ENCODE results near the gene DTX1. TPM values are rescaled to one million over a fixed set of nuclear protein-coding genes. Genes with fewer than 3 reads are reported as not detected.

DTX1 gene
- total and polyA plus RNA-seq, 4 donors, result 1.3 to 4.9 (median 2.2) TPM

DNA sequence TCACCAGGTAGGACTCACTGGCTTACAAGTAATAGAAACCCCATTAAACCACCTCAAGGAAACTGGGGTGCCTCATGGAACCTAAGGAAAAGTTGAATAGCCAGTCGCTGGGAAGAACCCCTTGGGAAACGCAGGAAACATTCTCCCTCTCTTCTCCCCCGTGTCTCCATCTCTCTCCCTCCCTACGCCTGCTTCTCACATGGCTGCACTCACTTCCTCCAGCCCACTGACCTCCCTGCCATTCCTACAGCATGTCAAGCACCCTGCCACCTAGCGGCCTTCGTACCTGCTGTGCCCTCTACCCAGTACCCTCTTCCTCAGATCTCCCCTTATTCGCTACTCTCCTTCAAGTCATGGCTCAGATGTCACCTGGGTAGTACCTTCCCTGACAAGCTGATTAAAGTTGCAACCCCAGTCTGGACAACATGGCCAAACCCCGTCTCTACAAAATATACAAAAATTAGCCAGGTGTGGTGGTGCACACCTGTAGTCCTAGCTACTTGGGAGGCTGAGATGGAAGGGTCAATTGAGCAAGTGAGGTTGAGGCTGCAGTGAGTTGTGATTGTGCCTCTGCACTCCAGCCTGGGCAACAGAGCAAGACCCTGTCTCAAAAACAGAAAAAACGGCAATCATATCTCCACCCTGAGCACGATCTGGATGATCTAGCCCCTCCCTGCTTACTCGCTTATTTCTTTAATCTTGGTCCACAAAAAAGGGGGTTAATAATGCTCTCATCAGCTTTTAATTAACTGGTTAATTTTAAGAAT lies 6.4 kb upstream of the DTX1 start:
- TF ChIP-seq, protein P1, sequence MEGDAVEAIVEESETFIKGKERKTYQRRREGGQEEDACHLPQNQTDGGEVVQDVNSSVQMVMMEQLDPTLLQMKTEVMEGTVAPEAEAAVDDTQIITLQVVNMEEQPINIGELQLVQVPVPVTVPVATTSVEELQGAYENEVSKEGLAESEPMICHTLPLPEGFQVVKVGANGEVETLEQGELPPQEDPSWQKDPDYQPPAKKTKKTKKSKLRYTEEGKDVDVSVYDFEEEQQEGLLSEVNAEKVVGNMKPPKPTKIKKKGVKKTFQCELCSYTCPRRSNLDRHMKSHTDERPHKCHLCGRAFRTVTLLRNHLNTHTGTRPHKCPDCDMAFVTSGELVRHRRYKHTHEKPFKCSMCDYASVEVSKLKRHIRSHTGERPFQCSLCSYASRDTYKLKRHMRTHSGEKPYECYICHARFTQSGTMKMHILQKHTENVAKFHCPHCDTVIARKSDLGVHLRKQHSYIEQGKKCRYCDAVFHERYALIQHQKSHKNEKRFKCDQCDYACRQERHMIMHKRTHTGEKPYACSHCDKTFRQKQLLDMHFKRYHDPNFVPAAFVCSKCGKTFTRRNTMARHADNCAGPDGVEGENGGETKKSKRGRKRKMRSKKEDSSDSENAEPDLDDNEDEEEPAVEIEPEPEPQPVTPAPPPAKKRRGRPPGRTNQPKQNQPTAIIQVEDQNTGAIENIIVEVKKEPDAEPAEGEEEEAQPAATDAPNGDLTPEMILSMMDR (IDR thresholded peaks at IDR 0.05; ENCODE audit: control extremely low read depth, extremely low read depth), result no peak
- Histone ChIP-seq H3K27ac (ENCODE audit: low read depth in 1 of 2, low read length in 1 of 2) (no peak overlapping the region), H3K36me3 (ENCODE audit: control insufficient read depth in 4 of 4, insufficient read depth in 4 of 4, low read length in 4 of 4) (no peaks in the 10 kb centered on the region), H3K4me1 (ENCODE audit: control insufficient read depth in 5 of 5, insufficient read depth in 5 of 5, low read length in 5 of 5) (no peaks in the 10 kb centered on the region), H3K27me3 (ENCODE audit: control insufficient read depth in 3 of 3, insufficient read depth in 3 of 3, low read length in 2 of 3) (peaks cover 0 to 20% (median 11%) of the 10 kb centered on the region in 3 donors), H3K4me3 (no peak overlapping the region), H3K9me3 (ENCODE audit: control insufficient read depth in 4 of 4, insufficient read depth in 3 of 4, low read length in 3 of 4) (peaks cover 0 to under 1% (median 0%) of the 10 kb centered on the region in 4 donors), H3K9ac (ENCODE audit: insufficient read depth in 1 of 2, low read length in 2 of 2) (no peak overlapping the region)
- no peak for ATAC-seq (ENCODE audit: insufficient read depth, low FRiP score)
- 57 to 61% methylated on average over 11 of the region's 11 CpGs for WGBS, 2 donors
- DNase-seq, result no peak

DNA sequence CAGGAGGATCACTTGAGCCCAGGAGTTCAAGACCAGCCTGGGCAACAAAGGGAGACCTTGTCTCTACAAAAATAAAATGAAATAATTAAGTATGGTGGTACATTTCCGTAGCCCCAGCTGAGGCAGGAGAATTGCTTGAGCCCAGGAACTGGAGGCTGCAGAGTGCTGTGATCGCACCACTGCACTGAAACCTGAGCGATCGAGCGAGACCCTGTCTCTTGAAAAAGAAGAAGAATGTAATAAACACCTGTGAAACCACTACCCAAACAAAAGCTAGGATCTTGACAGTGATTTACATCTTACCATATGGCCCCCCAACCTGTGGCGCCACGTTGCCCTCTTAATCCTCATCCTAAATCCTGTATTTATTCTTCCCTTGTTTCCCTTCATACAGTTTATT lies 5.7 kb upstream of the DTX1 start:
- no peaks in the 10 kb centered on the region for H3K36me3 ChIP-seq (ENCODE audit: control insufficient read depth in 4 of 4, insufficient read depth in 4 of 4, low read length in 4 of 4)
- 83 to 93% methylated on average over 7 of the region's 7 CpGs for WGBS, 2 donors
- ATAC-seq (ENCODE audit: insufficient read depth, low FRiP score) (no peak), DNase-seq (no peak)
- TF ChIP-seq, protein P1 (IDR thresholded peaks at IDR 0.05; ENCODE audit: control extremely low read depth, extremely low read depth), result no peak
- peaks cover 3 to 20% (median 9%) of the 10 kb centered on the region in 3 donors for H3K27me3 ChIP-seq (ENCODE audit: control insufficient read depth in 3 of 3, insufficient read depth in 3 of 3, low read length in 2 of 3)
- no peaks in the 10 kb centered on the region for H3K4me1 ChIP-seq (ENCODE audit: control insufficient read depth in 5 of 5, insufficient read depth in 5 of 5, low read length in 5 of 5)
- peaks cover 0 to 3% (median 0%) of the 10 kb centered on the region in 4 donors for H3K9me3 ChIP-seq (ENCODE audit: control insufficient read depth in 4 of 4, insufficient read depth in 3 of 4, low read length in 3 of 4)
- H3K4me3 ChIP-seq, result no peak overlapping the region
- no peak overlapping the region for H3K9ac ChIP-seq (ENCODE audit: insufficient read depth in 1 of 2, low read length in 2 of 2)
- H3K27ac ChIP-seq (ENCODE audit: low read depth in 1 of 2, low read length in 1 of 2), result no peak overlapping the region

DNA sequence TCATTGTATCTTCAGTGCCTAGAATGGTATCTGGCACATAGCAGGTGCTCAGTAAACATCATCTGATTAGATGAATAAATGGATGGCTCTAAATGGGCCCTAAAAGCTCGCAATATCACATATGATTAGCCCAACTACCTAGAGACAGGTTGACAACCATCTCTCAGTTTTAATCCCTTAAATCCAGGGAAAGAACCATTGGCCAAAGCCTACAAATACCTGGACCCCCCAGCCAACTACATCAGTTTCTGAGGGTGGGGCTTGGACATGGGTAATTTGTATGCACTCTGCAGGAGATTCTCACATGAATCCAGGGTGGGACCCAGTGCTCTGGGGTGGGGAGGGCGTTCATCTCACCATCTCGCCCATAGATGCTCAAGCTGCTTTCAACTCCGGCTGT lies 4.8 kb upstream of the DTX1 start:
- Histone ChIP-seq H3K9ac (ENCODE audit: insufficient read depth in 1 of 2, low read length in 2 of 2) (no peak overlapping the region), H3K27me3 (ENCODE audit: control insufficient read depth in 3 of 3, insufficient read depth in 3 of 3, low read length in 2 of 3) (peaks cover 5 to 23% (median 15%) of the 10 kb centered on the region in 3 donors), H3K4me1 (ENCODE audit: control insufficient read depth in 5 of 5, insufficient read depth in 5 of 5, low read length in 5 of 5) (peaks cover 0 to under 1% (median 0%) of the 10 kb centered on the region in 5 donors), H3K9me3 (ENCODE audit: control insufficient read depth in 4 of 4, insufficient read depth in 3 of 4, low read length in 3 of 4) (peaks cover 0 to 3% (median 0%) of the 10 kb centered on the region in 4 donors), H3K4me3 (no peak overlapping the region), H3K36me3 (ENCODE audit: control insufficient read depth in 4 of 4, insufficient read depth in 4 of 4, low read length in 4 of 4) (no peaks in the 10 kb centered on the region), H3K27ac (ENCODE audit: low read depth in 1 of 2, low read length in 1 of 2) (no peak overlapping the region)
- DNase-seq, result no peak
- TF ChIP-seq, protein P1 (IDR thresholded peaks at IDR 0.05; ENCODE audit: control extremely low read depth, extremely low read depth), result no peak
- 86 to 87% methylated on average over 4 of the region's 4 CpGs for WGBS, 2 donors
- ATAC-seq (ENCODE audit: insufficient read depth, low FRiP score), result no peak

Measured in lung (tissue), 12 donors.